Mesodermal cell (in vitro differentiated cells): ENCODE results near the gene CELSR1.

Source experiments
- H3K27ac ChIP-seq: 2 replicates; pipeline ENCODE4 v1.7.0; 2013; ENCODE audit warnings: mild to moderate bottlenecking, low read depth, low read length, moderate library complexity; ENCODE audit not compliant: severe bottlenecking
- H3K36me3 ChIP-seq: 2 replicates; pipeline ENCODE4 v1.7.1; 2013; ENCODE audit warnings: mild to moderate bottlenecking, low read length, moderate library complexity; ENCODE audit not compliant: control insufficient read depth, insufficient read depth
- H3K4me1 ChIP-seq: one replicate; pipeline ENCODE4 v1.7.1; 2013; ENCODE audit warnings: mild to moderate bottlenecking, low read length; ENCODE audit not compliant: insufficient read depth, control insufficient read depth, poor library complexity, severe bottlenecking
- H3K4me3 ChIP-seq: 2 replicates; pipeline ENCODE4 v1.7.0; 2013; ENCODE audit warnings: low read length, control low read depth, mild to moderate bottlenecking; ENCODE audit not compliant: insufficient read depth, poor library complexity, severe bottlenecking; ENCODE audit errors: extremely low read depth
- H3K9me3 ChIP-seq: 2 replicates; pipeline ENCODE4 v1.7.1; 2013; ENCODE audit warnings: mild to moderate bottlenecking, low read length, moderate library complexity; ENCODE audit not compliant: control insufficient read depth
- WGBS, 2 experiments: methylation state at CpG; one replicate each; pipeline ENCODE4 v1.1.5; 2013; ENCODE audit warnings: missing lambda C conversion rate in 2 of 2; ENCODE audit not compliant: insufficient coverage in 2 of 2; 5-methylcytosine and 5-hydroxymethylcytosine counted together

The CELSR1 gene

DNA sequence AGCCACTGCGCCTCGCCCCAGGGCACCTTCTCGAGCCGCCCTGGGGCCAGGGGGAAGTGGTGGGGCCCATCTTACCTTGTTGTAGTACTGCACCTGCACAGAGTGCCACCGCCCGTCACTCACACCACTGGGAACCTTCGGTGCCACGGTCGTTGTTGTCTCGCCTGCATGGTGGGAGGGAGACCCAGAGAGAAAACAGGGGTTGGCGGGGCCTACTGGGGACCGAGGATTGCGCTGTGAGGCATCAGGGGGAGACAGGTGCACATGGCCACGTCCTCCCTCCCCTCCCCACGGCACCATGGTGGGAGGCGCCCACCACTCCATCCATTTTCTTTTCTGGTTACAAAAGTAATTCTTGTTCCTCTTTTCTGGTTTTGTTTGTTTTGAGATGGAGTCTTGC lies 104.1 kb downstream of the CELSR1 start:
- 91 to 94% methylated on average over 11 to 13 of the region's 16 CpGs for WGBS, 2 experiments
- Histone ChIP-seq H3K4me1 (no peaks in the 10 kb centered on the region), H3K4me3 (no peak overlapping the region), H3K36me3 (no peaks in the 10 kb centered on the region), H3K9me3 (no peaks in the 10 kb centered on the region), H3K27ac (no peak overlapping the region)

DNA sequence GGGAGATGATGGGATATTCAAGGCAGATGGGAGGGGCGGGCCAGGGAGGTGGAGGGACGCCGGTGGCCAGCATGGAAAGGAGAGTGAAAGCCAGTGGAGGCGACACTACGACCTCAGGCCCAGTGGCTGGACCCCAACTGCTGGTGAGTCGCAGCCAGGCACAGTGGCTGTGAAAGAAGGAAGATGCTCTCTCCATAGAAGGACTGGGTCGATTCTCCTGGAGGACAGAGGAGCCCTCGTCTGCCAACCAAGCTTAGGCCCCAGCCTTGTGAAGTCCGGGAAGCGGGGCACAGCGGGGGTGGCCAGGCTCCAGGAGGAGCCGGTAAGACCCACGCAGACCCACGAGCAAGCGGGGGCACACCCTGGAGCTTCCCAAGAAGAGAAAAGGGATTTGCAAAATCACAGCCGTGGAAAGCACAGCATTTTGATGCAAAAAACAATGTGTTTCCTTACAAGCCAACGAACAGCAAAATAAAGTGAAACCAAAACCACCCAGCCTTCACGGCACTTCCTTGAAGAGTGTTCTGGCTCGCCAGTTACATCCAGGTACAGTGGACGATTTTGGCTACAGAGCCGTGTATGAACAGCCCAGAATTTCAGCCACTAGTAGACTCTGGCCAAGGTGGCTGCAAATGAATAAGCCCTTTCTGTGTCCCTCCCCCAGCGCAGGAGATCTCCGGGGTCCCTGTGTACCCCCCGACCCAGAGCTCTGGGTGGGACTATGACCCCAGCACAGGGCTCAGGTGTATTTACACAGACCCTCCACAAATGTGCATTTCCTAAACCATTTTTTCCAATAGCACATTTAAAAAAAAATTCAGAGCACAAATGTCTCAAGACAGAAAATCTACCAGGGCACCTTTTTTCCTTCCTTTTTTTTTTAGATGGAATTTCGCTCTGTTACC lies 105.0 kb downstream of the CELSR1 start:
- 87 to 90% methylated on average over 23 to 25 of the region's 25 CpGs for WGBS, 2 experiments
- H3K4me3 ChIP-seq: no peak overlapping the region

DNA sequence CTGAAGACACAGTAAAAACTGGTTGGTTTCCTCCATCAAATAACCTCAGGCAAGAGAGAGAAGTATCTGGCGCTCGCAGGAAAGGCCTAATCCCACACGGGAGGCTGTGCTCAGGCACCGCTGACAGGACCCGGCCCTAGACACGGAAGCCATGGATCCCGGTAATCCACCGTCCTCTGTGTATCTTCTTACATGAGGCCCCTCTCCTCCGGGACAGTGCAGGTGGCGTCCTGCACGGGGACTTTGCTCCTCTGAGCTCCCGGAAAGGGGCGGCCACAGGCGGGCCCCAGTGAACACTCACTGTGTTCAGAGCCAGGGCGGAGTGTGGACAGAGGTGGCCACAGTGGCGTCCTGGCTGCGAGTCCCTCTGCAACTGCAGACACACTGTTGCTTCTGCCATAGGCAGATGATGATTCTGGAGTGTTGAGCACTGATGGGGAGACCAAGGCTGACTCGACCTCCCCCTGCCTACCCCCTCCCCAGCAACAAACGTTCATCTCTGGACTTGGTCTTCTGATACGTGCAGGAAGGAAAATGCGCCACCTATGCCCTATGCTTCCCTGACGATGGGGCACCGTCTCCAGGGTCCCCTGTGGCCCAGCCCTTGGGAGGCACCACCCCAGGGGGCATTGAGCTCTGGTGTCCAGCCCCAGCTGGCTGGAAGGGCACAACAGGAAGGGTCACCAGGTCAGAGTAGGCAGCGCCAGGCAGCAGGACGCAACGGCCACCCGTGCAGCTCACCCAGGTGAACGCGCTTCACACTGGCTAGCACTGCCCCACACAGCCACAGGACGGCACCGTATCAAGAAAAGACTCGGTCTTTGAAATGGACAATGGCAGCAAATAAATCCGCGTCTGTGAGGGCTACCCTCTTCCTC lies 106.2 kb downstream of the CELSR1 start:
- no peaks in the 10 kb centered on the region for H3K4me1 ChIP-seq
- no peaks in the 10 kb centered on the region for H3K36me3 ChIP-seq
- no peak overlapping the region for H3K27ac ChIP-seq
- peaks cover under 1% of the 10 kb centered on the region for H3K9me3 ChIP-seq
- 93% methylated on average over 30 to 34 of the region's 34 CpGs for WGBS, 2 experiments
- H3K4me3 ChIP-seq: no peak overlapping the region

More for the DNA sequence above, 105.0 kb downstream of the CELSR1 start:
- H3K27ac ChIP-seq: no peak overlapping the region
- H3K4me1 ChIP-seq: no peaks in the 10 kb centered on the region
- no peaks in the 10 kb centered on the region for H3K36me3 ChIP-seq
- no peaks in the 10 kb centered on the region for H3K9me3 ChIP-seq

DNA sequence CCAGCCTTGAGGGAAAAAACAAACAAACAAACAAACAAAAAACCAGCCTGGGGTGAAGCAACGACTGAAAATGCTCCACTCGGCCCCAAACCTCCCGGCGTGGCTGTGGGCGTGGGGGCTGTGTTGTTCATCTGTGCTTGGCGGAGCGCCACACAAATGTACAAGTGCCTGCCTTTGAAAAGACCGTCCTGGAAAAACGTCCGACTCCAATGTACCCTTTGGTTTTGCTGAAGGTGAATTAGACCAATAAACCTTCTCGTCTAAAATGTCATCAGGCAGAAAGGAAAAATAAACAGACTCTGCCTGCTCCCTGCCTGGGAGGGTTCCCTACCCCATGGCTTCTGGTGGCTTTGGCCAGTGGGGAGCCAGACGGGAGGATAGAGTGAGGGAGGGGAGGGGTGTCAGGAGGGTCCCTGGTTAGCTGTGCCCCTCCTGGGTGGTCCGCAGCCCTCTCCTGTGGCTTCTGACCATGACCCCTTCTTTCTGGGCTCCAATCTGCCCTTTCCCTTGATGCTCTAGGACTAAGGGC lies 108.0 kb downstream of the CELSR1 start:
- H3K4me1 ChIP-seq: no peaks in the 10 kb centered on the region
- no peak overlapping the region for H3K4me3 ChIP-seq
- no peak overlapping the region for H3K27ac ChIP-seq
- no peaks in the 10 kb centered on the region for H3K36me3 ChIP-seq
- 79 to 88% methylated on average over 7 to 12 of the region's 13 CpGs for WGBS, 2 experiments
- peaks cover 7% of the 10 kb centered on the region for H3K9me3 ChIP-seq

DNA sequence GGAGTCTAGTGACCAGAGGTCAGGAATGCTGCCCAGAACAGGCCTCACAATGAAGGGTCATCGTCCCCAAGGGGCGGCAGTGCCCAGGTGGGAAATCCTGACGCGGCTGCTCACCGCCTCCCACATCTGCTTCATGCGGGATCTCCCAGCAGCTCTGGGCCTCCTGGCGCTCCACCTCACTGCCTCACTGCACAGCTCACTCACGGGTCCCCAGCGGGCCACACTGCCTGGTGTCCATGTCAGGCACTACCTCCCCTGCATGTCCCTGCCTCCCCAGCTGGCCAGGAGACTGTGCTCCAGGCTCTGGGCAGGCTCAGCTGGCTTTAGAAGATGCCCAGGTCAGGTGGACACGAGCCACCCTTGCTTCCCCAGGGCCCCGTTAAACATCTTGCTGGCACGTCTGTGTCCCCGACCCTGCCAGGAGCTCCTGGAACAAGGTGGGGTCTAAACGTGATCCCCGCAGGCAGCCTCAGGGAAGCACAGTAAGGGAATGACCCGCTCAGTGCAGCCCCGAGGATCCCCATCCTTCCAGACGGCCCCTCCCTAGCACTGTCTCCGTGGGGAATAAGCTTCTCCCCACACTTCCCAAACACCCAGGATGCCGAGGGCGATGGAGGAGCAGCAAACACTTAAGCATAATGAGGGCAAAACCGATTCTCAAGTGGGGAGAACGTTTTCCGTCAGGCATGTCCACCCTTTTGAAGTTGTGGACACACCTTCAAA lies 108.7 kb downstream of the CELSR1 start:
- H3K4me1 ChIP-seq: no peaks in the 10 kb centered on the region
- H3K4me3 ChIP-seq: no peak overlapping the region
- no peaks in the 10 kb centered on the region for H3K36me3 ChIP-seq
- H3K9me3 ChIP-seq: peaks cover 7% of the 10 kb centered on the region
- H3K27ac ChIP-seq: no peak overlapping the region
- 90 to 92% methylated on average over 16 to 24 of the region's 24 CpGs for WGBS, 2 experiments

DNA sequence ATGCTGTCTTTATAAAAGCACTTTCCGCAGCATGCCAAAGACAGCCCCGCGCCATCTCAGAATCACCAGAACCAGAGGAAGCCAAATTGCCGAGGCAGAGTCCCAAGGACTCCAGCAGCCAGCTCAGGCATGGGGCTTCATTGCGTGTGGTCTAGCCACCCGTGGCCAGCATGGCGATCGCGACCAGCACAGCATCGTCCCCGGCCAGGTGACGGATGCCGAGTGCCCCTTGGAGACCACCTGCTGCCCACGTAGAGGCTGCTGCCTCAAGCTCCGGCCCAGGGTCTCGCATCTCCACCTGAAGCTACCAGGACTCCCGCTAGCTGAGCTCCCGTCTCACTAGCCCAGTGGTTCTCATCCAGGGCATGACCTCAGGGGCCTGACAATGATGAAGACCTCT lies 109.2 kb downstream of the CELSR1 start:
- H3K36me3 ChIP-seq: no peaks in the 10 kb centered on the region
- 93 to 95% methylated on average over 16 to 18 of the region's 18 CpGs for WGBS, 2 experiments

GRCh38 chr22:46425016-46425415 lies 112.4 kb downstream of the CELSR1 start:
- Histone ChIP-seq H3K36me3 (no peaks in the 10 kb centered on the region), H3K27ac (no peak overlapping the region), H3K9me3 (peaks cover 7% of the 10 kb centered on the region), H3K4me1 (no peaks in the 10 kb centered on the region), H3K4me3 (no peak overlapping the region)
- 100% methylated on average over 1 of the region's 3 CpGs; no CpG with 5 or more reads in 1 of the 2 experiments for WGBS, 2 experiments

More for the DNA sequence above, 109.2 kb downstream of the CELSR1 start:
- Histone ChIP-seq H3K9me3 (peaks cover 7% of the 10 kb centered on the region), H3K4me3 (no peak overlapping the region), H3K27ac (no peak overlapping the region), H3K4me1 (no peaks in the 10 kb centered on the region)

DNA sequence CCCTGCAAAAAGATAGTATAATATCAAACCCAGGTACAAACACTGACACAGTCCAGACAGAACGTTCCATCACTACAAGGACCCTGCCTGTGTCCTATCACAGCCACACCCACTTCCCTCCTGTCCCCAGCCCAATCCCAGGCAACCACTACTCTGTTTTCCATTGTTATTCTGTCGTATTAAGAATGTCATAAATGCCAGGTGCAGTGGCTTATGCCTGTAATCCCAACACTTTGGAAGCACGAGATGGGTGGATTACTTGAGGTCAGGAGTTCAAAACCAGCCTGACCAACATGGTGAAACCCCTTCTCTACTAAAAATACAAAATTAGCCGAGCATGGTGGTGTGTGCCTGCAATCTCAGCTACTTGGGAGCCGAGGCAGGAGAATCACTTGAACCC lies 112.9 kb downstream of the CELSR1 start:
- no peak overlapping the region for H3K27ac ChIP-seq
- no peak overlapping the region for H3K4me3 ChIP-seq
- no peaks in the 10 kb centered on the region for H3K36me3 ChIP-seq
- peaks cover 7% of the 10 kb centered on the region for H3K9me3 ChIP-seq
- no peaks in the 10 kb centered on the region for H3K4me1 ChIP-seq
- 94 to 100% methylated on average over 2 to 5 of the region's 5 CpGs for WGBS, 2 experiments

DNA sequence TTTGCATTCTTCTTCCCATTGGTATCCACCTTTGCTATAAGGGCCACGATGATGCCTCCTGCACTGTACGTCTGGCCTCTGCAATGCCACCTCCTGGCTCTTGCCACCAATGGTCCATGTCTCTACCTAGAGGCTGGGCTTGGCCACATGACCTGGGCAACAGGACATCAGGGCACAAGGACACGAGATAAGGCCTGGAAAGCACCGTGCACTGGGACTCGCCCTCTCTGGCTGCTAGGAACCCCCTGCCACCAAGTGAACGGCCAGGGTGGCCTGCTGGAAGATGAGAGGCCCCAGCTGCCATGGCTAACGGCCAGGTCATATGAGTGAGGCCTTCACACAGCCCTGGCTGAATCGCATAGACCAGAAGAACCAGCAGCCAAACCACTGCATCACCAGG lies 114.5 kb downstream of the CELSR1 start:
- H3K27ac ChIP-seq: no peak overlapping the region
- WGBS, 2 experiments: 89 to 92% methylated on average over 7 to 8 of the region's 8 CpGs
- H3K4me1 ChIP-seq: no peaks in the 10 kb centered on the region
- no peak overlapping the region for H3K4me3 ChIP-seq
- no peaks in the 10 kb centered on the region for H3K36me3 ChIP-seq
- peaks cover 7% of the 10 kb centered on the region for H3K9me3 ChIP-seq

- H3K27ac ChIP-seq: no peak overlapping the region
- H3K4me3 ChIP-seq: no peak overlapping the region
- peaks cover 10% of the 10 kb centered on the region for H3K4me1 ChIP-seq
- H3K9me3 ChIP-seq: peaks cover 7% of the 10 kb centered on the region
- WGBS, 2 experiments: 89% methylated on average over 11 of the region's 11 CpGs
- no peaks in the 10 kb centered on the region for H3K36me3 ChIP-seq
These were observed 116.2 kb downstream of the CELSR1 start for GRCh38 chr22:46421267-46421666.
